HG03103 (cell line): ENCODE results near the gene ANKRD44.
"Not testable (repeated sequence)": the region's sequence is repeated elsewhere in the genome, so short reads cannot be mapped to it uniquely, and the experiment has no call there.

Experiments used
- ATAC-seq: cut with Tn5 transposase; IDR thresholded peaks from one replicate; pipeline ENCODE4 v1.9.1; 2021; ENCODE audit warnings: low read depth; ENCODE audit not compliant: unreplicated experiment

Gene ANKRD44

DNA sequence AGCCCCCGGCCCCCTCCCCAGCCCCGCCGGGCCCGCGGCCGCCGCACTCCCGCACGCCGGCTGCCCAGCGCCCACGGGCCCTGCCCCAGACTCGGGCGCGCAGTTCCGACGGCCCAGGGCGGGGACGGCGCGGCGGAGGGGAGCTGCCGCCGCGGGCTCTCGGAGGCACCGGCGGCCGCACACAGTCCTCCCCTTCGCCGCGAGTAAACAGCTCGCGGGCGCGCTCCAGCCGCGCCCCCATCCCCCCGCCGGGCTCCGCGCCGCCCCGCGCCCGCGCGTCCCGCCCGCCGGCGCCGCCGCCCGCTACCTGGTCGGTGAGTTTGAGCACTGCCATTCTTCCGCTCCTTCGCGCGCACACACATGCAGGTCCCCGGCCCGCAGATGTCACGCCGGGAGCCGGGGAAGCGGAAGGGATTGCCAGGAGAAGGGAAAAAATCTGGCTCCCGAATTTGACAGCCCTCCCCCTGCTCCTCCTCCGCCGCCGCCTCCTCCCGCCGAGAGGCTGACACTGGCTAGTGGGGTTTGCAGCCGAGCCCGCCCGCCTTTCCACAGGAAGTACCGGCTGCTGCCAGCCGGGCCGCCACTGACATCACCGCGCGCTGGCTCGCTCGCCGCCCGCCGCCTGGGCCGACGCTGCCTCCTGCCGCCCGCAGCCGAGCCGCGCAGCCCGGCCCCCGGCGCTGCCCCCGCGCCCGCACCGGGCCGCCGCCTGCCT, at the start of gene ANKRD44:
ANKRD44 (minus strand) TSS at position 510 of the 715 bp plus-strand sequence; CDS start at position 334, 176 bp downstream.
- ATAC-seq = peak; percentile 54

DNA sequence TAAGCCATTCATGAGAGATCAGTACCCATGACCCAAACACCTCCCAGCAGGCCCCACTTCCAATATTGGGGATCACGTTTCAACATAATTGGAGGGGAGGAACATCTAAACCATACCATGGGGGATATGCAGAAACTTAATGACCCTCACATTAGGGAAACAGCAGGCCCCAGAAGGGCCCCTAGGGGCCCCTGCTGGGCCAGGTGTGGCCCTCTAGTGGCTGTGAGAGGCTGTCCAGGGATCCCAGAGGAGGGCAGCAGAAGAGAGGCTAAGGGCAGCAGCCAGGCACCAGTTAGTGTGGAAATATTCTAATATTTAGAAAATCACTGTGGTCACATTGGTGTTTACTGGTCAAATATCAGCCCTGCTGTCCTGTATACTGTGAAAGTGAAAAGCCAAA, 49.3 kb upstream of the ANKRD44 start:
- ATAC-seq = no peak

DNA sequence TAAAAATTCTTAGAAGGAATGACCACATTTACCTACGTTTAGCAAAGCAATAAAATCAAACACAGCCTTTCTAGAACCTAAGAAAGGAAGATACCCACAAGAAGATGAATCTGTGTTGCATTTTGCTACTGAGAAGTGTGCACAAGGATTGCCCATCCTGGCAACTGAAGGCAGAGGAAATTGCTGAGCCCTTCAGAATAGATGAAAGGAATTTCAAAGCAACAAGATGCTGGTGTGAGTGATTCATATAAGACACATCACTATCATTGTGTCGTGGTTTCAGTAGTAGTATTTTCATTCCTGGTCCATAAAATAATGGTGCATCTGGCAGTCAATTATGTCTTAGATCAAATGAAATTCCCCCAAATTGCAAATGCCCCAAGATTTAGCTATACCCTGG, 48.4 kb upstream of the ANKRD44 start:
- ATAC-seq = no peak

GRCh38 chr2:197357986-197358385, 47.4 kb upstream of the ANKRD44 start:
- no peak for ATAC-seq

DNA sequence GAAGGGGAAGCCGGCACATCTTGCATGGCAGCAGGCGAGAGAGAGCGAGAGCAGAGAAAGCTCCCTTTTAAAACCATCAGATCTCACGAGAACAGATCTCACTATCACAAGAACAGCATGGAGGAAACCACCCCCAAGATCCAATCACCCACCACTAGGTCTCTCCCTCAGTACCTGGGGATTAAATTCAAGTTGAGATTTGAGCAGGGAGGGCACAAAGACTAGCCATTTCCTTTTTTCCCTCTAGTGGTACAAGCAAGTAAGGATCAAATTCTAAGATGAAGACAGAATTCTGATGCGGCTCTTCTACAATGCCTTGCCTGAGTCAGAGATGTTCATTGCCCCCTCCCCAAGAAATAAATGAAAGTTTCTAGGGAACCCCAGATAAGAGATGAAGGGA, 45.6 kb upstream of the ANKRD44 start:
- no peak for ATAC-seq

- ATAC-seq = no peak
Observed at GRCh38 chr2:197354169-197354558, 43.6 kb upstream of the ANKRD44 start.

DNA sequence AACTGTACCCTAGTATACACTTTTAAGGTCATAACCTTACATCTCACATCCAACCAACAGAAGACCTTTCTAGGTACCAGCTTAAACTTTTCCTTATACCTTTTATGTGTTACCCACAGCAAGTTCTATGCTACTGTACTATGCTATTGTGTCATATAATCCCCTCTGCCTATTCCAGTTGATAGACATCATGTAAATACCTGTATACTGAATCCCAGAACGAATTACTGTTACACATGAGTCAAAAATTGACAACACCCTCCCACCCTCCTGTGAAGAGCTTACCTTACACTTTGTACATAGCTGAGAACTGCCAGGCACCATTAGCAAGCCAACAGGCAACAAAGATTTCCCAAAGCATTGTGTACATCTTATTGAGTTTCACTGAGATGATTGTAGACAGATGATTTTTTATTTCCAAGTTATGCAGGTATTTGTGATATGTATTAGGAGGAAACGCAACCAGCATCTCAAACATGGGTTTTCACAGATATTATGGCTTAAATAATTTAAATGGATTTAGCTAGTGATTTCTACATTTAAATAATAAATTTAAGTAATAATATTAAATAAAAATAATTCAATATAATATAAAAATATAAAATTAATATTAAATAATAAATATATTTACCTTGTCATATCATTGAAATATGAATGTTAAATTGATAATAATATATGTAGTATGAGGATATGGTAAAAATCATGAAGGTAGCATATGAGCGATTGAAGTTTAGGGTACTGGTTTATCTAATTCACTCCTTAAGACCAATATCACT, 43.0 kb upstream of the ANKRD44 start:
- ATAC-seq = no peak

GRCh38 chr2:197349699-197350098, 39.1 kb upstream of the ANKRD44 start:
- no peak for ATAC-seq

- no peak for ATAC-seq
Observed at GRCh38 chr2:197348721-197349360, 38.3 kb upstream of the ANKRD44 start.

DNA sequence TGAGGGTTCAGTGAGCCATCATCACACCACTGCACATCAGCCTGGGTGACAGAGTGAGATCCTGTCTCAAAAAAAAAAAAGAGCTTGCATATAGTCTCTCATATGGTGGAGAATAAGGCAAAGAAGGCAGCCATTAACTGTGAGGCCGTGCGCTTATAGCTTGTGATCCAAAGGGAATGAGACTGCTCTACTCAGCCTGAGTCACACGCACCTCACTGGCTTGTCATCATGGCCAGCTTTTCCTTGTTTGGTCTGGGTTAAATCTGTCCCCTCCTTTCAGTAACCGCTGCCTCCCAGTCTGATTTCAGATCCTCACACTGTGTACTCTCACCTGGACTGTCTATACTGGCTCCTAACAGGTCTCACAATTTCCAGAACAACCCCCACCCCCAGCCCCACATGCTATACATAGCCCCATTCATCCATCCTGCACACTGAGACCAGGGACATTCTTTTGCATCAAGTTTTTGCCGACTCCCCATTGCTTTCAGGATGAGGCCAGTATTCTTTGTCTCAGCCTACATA, 35.3 kb upstream of the ANKRD44 start:
- no peak for ATAC-seq

DNA sequence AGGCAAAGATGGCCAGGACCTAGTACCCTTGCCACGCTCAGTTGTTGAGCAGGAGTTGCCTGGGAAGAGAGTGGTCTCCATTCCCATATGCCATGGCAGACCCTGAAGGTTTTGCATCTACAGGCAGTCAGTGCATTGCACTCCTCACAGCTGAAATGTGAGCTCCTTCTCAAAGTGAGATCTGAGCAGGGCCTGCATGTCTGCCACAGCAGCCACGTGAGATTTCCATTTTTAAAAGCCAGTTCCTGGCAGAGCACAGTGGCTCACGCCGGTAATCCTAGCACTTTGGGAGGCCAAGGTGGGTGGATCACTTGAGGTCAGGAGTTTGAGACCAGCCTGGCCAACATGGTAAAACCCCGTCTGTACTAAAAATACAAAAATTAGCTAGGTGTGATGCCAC, 33.4 kb upstream of the ANKRD44 start:
- not testable (repeated sequence) for ATAC-seq

- no peak for ATAC-seq
Observed at GRCh38 chr2:197340591-197340990, 30.0 kb upstream of the ANKRD44 start.

- no peak for ATAC-seq
Observed at GRCh38 chr2:197339496-197340220, 29.1 kb upstream of the ANKRD44 start.

- ATAC-seq = no peak
Observed at GRCh38 chr2:197339016-197339415, 28.4 kb upstream of the ANKRD44 start.

DNA sequence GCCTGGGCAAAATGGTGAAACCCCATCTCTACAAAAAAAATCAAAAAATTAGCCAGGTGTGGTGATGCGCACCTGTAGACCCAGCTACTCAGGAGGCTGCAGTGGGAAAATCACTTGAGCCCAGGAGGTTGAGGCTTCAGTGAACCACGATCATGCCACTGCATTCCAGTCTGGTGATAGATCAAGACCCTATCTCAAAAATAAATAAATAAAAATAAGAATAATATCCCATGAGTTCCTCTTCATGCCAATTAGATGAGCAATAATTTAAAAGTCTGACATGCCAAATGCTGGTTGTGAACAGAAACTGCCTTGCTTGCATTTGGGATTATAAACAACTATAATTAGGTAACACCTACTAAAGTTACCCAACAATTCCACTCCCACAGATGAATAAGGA, 22.1 kb upstream of the ANKRD44 start:
- no peak for ATAC-seq

DNA sequence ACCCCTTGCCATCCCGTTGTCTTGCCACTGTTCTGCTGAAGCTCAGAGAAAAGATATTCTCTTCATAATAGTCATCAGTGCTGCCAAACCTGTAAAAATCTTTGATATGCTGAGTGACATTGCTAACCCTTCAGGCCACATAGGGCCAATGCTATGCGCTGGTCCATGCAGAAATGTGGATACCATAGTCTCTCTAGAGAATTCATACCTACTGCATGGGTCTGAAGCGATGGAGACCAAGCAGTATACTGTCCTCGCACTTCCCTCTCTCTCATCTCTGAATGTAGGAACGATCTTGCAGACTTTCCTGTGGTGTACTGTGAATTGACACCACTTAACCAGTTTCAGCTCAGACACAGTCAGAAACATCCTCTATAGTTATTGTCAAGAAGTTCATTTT, 17.9 kb upstream of the ANKRD44 start:
- no peak for ATAC-seq

GRCh38 chr2:197327472-197328098, 17.0 kb upstream of the ANKRD44 start:
- ATAC-seq = no peak

DNA sequence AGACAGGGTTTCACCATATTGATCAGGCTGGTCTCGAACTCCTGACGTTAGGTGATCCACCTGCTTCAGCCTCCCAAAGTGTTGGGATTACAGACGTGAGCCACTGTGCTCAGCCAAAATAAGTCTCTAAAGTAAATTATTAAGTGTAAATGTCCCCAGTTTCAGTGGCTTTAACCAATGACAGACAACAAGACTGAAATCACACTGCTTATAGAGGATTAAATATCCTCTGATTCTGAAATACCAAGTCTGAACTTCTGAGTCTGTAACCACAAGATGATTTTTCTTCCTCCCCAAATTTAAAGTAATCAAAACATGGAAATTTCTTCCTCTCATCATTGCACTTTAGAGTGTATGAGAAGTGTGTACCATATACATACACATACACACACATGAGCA, 16.5 kb upstream of the ANKRD44 start:
- ATAC-seq = no peak

DNA sequence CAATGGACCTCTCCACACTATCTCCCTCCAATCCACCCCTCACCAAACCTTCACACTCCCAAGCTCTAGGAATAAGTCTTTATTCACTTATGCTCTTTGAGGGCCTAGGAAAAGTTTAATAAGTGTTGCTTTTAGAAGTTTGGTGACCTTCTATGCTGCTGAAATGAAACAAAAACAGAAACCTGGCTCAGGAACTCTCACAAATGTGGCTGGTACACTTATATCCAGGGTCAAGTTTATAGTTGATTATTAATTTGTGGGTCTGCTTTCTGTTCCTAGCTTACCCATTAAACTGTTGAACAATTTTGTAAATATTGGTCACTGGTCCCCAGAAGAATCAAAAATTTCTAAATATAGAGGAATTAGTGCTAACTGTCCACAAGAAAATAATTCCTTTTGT, 14.2 kb upstream of the ANKRD44 start:
- ATAC-seq = peak; percentile 67
